HG03108 (cell line): ENCODE data around the gene LPIN1.

Source experiments
- ATAC-seq: cut with Tn5 transposase; IDR thresholded peaks from one replicate; pipeline ENCODE4 v1.9.1; 2021; ENCODE audit warnings: moderate library complexity; ENCODE audit not compliant: unreplicated experiment

The LPIN1 gene

GRCh38 chr2:11746376-11746806 is at the start of gene LPIN1:
LPIN1 (plus strand) TSS chr2:11746632; CDS start chr2:11765542, 18,910 bp downstream.
- peak; percentile 39 for ATAC-seq

GRCh38 chr2:11696736-11697102 is 49.7 kb upstream of the LPIN1 start:
- no peak for ATAC-seq

DNA sequence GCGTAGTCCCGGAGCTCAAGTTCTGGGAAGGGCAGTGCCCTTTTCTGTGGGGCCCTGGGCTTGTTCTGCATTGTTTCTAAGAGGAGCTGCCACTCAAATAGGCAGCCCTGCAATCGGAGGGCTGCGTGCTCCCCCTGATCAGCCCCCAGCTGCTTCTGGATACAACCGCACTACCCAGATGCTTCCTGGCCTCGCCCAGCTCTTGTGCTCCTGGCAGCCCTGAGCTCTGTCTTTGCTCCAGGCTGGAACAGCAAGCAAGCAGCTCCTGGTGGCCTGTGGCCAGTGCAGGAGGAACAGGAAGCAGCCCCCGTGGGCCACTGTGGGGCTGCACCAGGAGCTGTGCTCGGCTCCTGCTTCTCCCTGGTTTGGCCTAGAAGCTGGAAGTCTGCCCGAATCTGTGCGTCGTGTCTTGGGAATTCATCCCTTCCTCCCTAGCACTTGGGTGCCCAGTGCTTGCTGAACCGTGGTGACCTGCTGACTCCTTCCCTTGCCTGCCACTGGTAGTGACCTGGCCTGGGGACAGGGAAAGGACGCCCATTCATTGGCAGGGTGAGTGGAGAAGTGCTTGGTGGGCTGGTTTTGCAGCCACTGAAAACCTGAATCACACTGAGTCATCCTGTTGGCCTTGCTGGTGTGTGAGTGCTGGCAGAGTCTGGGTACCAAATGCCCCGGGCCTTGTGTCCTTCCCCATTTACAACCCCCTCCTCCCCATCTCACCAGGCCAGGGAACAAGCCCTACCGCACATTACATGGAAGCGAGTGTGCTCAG is 49.1 kb upstream of the LPIN1 start:
- no peak for ATAC-seq

DNA sequence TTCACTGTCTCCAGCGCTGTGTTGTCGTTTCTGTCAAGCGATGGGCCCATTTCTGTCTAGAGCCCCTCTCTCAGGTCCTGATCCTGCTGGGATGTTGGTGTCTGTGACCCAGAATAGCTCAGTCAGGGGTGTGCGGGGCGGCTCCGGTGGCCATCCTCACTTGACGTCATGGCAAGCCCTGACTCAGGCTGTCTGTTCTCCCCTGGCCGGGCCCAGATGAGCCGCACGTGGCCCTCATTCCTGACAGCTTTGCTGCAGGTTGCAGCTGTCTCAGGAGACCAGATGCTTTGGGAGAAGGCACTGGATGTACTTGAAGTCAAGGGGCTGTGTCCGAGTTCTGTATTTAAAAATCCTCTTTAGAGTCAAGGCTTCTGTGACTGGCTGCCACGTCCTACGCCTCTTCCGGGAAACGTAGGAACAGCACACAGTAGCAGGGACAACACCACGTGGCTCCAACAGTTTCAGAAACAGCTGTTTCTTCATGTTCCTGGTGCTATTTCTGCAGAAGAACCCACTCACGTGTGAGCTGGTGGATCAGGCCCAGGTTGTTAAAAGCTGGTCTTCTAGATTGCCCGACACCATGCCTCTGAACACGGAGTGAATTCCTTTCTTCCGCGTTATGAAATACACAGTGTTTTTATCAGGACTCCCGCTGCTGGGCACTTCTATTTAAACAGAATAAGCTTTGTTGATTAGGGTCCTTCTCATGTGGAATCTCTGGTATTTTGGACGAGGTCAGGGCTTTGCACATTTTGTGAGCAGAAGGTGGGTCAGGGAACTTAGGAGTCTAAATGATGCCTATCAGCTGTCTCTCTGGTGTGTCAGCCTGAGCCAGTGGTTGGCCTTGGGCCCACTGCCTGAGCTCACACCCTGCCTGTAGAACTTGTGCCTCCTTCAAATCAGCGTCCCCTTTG is 48.2 kb upstream of the LPIN1 start:
- no peak for ATAC-seq

GRCh38 chr2:11699686-11700670 is 46.5 kb upstream of the LPIN1 start:
- ATAC-seq: no peak

DNA sequence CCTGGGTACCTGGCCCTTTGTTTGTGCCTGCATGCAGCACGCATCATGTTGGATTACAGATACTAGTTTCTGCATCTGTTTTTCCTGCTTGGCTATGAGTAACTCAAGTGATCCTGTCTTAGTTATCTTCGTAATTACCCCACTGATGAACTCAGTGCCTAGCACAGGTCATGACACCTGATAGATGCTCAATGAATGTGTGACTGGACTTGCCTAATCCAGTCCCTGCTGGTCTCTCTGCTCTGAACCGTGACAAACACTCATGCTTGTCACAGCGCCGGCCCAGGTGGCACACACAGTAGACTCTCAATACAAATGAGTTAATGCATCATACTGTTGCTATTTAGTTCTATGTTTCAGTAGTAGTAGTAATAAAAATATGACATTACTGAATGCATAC is 45.2 kb upstream of the LPIN1 start:
- ATAC-seq: no peak

DNA sequence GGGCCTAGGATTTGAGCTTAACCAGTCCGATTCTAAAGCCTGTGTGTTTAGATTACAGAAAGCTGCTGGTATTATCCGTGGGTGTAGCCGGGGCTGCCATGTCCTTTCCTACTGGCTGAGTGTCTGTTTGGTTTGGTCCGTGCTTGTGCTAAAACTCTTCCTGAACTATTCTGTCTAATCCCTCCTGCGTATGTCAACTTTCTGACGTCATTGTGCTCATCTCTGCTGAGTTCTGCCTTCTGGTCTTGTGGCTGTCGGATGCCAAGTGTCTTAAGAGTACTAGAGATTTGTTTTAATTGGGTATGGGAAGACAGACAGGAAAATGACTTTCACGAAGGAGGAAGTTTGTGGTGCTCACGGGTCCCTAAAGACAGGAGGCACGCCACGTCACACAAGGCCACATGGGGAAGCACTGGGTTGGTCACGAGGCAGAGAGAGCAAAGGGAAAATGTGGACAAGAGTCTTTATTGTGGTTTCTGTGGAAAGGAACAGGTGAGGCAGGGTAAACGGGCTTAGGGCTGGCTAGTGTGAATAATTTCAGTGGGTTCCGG is 44.6 kb upstream of the LPIN1 start:
- no peak for ATAC-seq

DNA sequence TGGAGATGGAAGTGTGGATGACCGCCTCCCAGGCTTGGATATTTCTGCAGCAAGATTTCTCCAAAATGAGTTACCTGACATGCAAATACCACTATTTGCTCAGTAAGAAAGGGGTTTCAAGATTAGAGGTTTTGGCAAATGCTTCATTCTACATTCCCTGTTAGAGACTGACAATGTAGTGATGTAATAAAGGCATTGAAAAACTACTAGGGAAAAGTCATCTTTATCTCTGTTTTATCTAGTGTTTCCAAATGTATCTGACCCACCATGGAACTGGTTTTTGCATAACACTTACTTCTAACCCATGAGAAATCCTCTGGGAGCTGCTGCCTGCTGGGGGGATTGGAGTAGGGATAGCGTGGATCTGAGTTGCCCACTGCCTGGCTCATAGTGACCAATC is 43.5 kb upstream of the LPIN1 start:
- ATAC-seq: no peak

GRCh38 chr2:11703700-11704099 is 42.7 kb upstream of the LPIN1 start:
- ATAC-seq: no peak

DNA sequence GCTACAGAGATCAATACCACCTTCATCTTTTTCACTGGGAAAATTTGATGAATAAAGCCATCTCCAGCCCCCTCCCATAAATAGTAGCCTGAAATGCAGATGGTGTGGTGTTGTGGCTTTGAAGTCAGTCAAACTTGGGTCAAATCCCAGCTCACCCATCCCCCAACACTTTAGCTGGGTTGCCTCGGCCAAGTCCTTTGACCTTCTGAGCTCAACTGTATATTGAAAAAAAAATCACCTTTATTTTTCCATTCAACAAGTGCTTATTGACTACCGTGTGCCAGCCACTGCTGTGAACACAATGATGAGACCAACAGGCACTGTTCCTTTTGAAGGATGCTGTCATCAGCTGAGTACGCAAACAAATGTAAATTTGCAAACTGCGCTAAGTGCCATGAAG is 41.4 kb upstream of the LPIN1 start:
- ATAC-seq: no peak

DNA sequence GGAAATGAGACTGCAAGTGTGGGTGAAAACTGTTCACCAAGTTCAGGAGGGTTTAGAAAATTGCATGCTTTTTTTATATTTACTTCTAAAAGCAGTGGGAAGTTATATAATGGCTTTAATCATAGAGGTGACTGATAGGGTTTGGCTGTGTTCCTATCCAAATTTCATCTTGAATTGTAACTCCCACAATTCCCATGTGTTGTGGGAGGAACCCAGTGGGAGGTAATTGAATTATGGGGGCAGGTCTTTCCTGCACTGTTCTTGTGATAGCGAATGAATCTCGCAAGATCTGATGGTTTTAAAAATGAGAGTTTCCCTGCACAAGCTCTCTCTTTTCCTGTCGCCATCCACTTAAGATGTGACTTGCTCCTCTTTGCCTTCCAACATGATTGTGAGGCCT is 40.7 kb upstream of the LPIN1 start:
- no peak for ATAC-seq

DNA sequence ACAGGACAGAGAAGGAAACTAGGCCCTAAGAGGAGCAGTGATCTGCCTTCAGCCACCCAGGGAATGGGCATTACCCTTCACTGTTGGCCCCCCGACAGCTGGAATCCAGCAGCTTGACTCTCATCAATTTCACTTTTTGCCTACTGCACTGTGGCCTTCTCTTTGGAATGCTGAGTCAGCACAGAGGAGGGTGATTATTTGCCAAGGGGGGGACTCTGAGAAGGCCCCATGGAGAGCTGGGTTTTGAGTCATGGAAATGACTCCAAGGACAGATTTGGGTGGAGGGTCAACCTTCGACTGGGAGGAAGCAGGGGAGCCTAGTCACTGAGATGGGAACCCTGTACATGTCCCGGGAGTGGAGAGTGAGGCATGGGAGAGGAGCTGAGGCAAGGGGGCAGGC is 38.3 kb upstream of the LPIN1 start:
- ATAC-seq: no peak

- ATAC-seq: no peak
These were observed 37.1 kb upstream of the LPIN1 start for GRCh38 chr2:11709293-11709692.

- no peak for ATAC-seq
These were observed 36.2 kb upstream of the LPIN1 start for GRCh38 chr2:11710210-11710609.

GRCh38 chr2:11710632-11711353 is 35.6 kb upstream of the LPIN1 start:
- ATAC-seq: no peak

GRCh38 chr2:11711354-11711716 is 35.1 kb upstream of the LPIN1 start:
- ATAC-seq: no peak

DNA sequence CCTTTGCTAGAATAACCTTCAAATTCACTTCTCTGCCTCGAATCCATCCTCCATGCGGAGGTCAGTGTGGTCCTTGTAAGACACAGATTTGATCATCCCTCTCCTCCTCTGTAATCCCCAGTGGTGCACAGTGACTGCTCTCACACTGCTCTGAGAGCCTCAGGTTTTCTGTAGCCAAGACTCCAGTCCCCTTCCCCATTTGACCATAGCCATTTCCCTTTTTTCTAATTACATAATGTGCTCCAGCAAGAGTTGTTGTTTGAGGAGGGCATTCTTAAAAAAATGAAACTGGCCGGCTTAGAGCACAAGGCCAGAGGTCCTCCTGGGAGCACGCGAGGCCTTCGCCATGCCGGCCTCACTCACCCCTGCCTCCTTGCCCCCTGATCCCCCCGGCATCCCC is 34.7 kb upstream of the LPIN1 start:
- no peak for ATAC-seq

DNA sequence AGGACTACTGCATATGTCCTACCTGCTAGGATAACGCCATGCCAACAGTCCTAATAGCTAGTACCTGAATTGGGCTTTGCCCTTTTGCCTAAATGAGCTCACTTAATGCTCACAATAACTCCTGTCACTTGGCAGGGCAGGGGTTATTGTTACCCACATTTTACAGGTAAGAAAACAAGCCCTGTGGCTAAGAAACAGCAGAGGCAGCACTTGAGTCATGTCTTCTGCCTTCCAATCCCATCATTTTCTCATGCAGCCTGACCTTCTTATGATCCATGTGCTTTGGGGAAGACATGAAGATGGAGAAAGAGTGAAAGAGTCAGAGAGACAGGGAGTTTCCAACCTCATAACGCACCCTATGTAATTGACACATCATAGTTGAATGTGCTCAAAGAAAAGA is 33.6 kb upstream of the LPIN1 start:
- ATAC-seq: no peak

GRCh38 chr2:11713815-11714214 is 32.6 kb upstream of the LPIN1 start:
- ATAC-seq: no peak
